Measurements from ENCODE around the gene CASZ1. TPM values are rescaled to one million over a fixed set of nuclear protein-coding genes. Genes with fewer than 3 reads are reported as not detected.
A peak's percentile ranks its signal among the peaks of the same experiment; 100 is the strongest.

The CASZ1 gene
- polyA plus RNA-seq, 3 donors = 0.30 to 3.7 (median 0.50) TPM

- 90% methylated on average over 2 of the region's 8 CpGs for whole genome bisulfite sequencing (ENCODE audit: insufficient coverage)
- H3K36me3 Mint-ChIP-seq = no peaks in the 10 kb centered on the region
Observed at GRCh38 chr1:10703702-10704101, 92.7 kb downstream of the CASZ1 start.

DNA sequence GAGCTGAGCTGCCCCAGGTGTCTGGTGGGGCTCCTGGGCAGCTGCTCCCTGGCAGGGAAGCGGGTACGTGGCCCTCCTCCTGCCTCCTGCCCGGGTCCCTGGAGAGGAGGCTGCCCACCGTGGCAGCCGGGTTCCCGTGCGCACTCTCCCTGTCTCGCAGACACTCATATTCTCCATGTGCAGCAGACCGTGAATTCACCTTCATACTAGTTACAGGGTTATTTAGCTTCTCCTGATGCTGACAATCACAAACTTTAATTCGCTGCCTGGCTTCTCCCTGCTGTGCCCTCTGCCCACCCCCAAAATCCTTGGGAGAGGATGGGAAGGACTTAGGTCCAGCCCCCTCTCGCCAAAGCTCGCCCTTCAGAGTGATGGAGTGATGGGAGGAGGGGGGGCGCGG, 95.3 kb downstream of the CASZ1 start:
- Mint-ChIP-seq H3K27me3 (ENCODE audit: low read depth in 3 of 3) (peaks cover 10 to 15% (median 12%) of the 10 kb centered on the region in 3 donors), H3K27ac (no peak overlapping the region), H3K9me3 (peaks cover 0 to 2% (median 0%) of the 10 kb centered on the region in 7 donors), H3K4me3 (no peak overlapping the region), H3K36me3 (no peaks in the 10 kb centered on the region), H3K4me1 (no peaks in the 10 kb centered on the region)
- TF ChIP-seq, protein P1, sequence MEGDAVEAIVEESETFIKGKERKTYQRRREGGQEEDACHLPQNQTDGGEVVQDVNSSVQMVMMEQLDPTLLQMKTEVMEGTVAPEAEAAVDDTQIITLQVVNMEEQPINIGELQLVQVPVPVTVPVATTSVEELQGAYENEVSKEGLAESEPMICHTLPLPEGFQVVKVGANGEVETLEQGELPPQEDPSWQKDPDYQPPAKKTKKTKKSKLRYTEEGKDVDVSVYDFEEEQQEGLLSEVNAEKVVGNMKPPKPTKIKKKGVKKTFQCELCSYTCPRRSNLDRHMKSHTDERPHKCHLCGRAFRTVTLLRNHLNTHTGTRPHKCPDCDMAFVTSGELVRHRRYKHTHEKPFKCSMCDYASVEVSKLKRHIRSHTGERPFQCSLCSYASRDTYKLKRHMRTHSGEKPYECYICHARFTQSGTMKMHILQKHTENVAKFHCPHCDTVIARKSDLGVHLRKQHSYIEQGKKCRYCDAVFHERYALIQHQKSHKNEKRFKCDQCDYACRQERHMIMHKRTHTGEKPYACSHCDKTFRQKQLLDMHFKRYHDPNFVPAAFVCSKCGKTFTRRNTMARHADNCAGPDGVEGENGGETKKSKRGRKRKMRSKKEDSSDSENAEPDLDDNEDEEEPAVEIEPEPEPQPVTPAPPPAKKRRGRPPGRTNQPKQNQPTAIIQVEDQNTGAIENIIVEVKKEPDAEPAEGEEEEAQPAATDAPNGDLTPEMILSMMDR (IDR thresholded peaks at IDR 0.05) = no peak
- H3K4me2 ChIP-seq (replicated peaks; ENCODE audit: extremely low read depth, low read length, poor library complexity, severe bottlenecking) = no peak overlapping the region
- H2AFZ ChIP-seq (ENCODE audit: insufficient read depth, low read depth, low read length, poor library complexity, severe bottlenecking) = no peak overlapping the region
- H3K27me3 ChIP-seq (ENCODE audit: control insufficient read depth in 2 of 2, insufficient read depth in 2 of 2, low read length in 2 of 2) = peaks cover 0 to 4% of the 10 kb centered on the region in 2 donors
- intact Hi-C loops (cut with micrococcal nuclease) = no loop called here
- no peak overlapping the region for H3K4me3 ChIP-seq (replicated peaks in 1 of 3; ENCODE audit: low read depth in 2 of 3, low read length in 3 of 3)
- H3K36me3 ChIP-seq (replicated peaks in 1 of 2; ENCODE audit: control insufficient read depth in 1 of 2, insufficient read depth in 2 of 2, low read length in 2 of 2) = no peaks in the 10 kb centered on the region
- H4K20me1 ChIP-seq (ENCODE audit: insufficient read depth, low read length) = no peaks in the 10 kb centered on the region
- H3K79me2 ChIP-seq (ENCODE audit: insufficient read depth, low read length) = no peaks in the 10 kb centered on the region
- H3K9me3 ChIP-seq (replicated peaks in 1 of 2; ENCODE audit: control insufficient read depth in 1 of 2, insufficient read depth in 1 of 2, low read length in 2 of 2) = no peaks in the 10 kb centered on the region
- no peak overlapping the region for H3K27ac ChIP-seq (ENCODE audit: low read depth in 1 of 2, low read length in 2 of 2)
- no peak overlapping the region for H3K9ac ChIP-seq (ENCODE audit: insufficient read depth, low read length, poor library complexity, severe bottlenecking)
- WGBS (ENCODE audit: insufficient coverage) = 89% methylated on average over 4 of the region's 14 CpGs
- H3K4me1 ChIP-seq (ENCODE audit: control insufficient read depth in 1 of 2, insufficient read depth in 2 of 2, low read length in 2 of 2) = no peaks in the 10 kb centered on the region
- DNase-seq = no peak

More at GRCh38 chr1:10703702-10704101, 92.7 kb downstream of the CASZ1 start:
- Mint-ChIP-seq H3K27ac (peak overlapping the region in 2 of 7 donors; percentile 46 to 64), H3K4me3 (no peak overlapping the region), H3K27me3 (ENCODE audit: low read depth in 3 of 3) (peaks cover 5 to 14% (median 10%) of the 10 kb centered on the region in 3 donors), H3K9me3 (peaks cover 0 to 2% (median 0%) of the 10 kb centered on the region in 7 donors), H3K4me1 (no peaks in the 10 kb centered on the region)
- TF ChIP-seq, protein P1 (IDR thresholded peaks at IDR 0.05) = no peak
- no peak overlapping the region for H3K4me2 ChIP-seq (replicated peaks; ENCODE audit: extremely low read depth, low read length, poor library complexity, severe bottlenecking)
- no peaks in the 10 kb centered on the region for H3K27me3 ChIP-seq (ENCODE audit: control insufficient read depth in 2 of 2, insufficient read depth in 2 of 2, low read length in 2 of 2)
- H3K9me3 ChIP-seq (replicated peaks in 1 of 2; ENCODE audit: control insufficient read depth in 1 of 2, insufficient read depth in 1 of 2, low read length in 2 of 2) = no peaks in the 10 kb centered on the region
- H4K20me1 ChIP-seq (ENCODE audit: insufficient read depth, low read length) = no peaks in the 10 kb centered on the region
- H3K36me3 ChIP-seq (replicated peaks in 1 of 2; ENCODE audit: control insufficient read depth in 1 of 2, insufficient read depth in 2 of 2, low read length in 2 of 2) = no peaks in the 10 kb centered on the region
- no peak for DNase-seq
- no peak overlapping the region for H3K27ac ChIP-seq (ENCODE audit: low read depth in 1 of 2, low read length in 2 of 2)
- H3K9ac ChIP-seq (ENCODE audit: insufficient read depth, low read length, poor library complexity, severe bottlenecking) = no peak overlapping the region
- H3K79me2 ChIP-seq (ENCODE audit: insufficient read depth, low read length) = no peaks in the 10 kb centered on the region
- no peak overlapping the region for H2AFZ ChIP-seq (ENCODE audit: insufficient read depth, low read depth, low read length, poor library complexity, severe bottlenecking)
- intact Hi-C loops (cut with micrococcal nuclease) = no loop called here
- no peak overlapping the region for H3K4me3 ChIP-seq (replicated peaks in 1 of 3; ENCODE audit: low read depth in 2 of 3, low read length in 3 of 3)
- no peaks in the 10 kb centered on the region for H3K4me1 ChIP-seq (ENCODE audit: control insufficient read depth in 1 of 2, insufficient read depth in 2 of 2, low read length in 2 of 2)

All from CD14-positive monocyte (primary cell).